Vein endothelial cell (primary cell): ENCODE measurements around the gene THNSL1. TPM values are rescaled to one million over a fixed set of nuclear protein-coding genes. Genes with fewer than 3 reads are reported as not detected.

Experiments
- total RNA-seq: library from RNA; depleted of rRNA; stranded (reverse); fragments of >200 nt; gene quantifications from 2 replicates; pipeline ENCODE4 v1.2.3, GENCODE V29; 2012

The THNSL1 gene, protein sequence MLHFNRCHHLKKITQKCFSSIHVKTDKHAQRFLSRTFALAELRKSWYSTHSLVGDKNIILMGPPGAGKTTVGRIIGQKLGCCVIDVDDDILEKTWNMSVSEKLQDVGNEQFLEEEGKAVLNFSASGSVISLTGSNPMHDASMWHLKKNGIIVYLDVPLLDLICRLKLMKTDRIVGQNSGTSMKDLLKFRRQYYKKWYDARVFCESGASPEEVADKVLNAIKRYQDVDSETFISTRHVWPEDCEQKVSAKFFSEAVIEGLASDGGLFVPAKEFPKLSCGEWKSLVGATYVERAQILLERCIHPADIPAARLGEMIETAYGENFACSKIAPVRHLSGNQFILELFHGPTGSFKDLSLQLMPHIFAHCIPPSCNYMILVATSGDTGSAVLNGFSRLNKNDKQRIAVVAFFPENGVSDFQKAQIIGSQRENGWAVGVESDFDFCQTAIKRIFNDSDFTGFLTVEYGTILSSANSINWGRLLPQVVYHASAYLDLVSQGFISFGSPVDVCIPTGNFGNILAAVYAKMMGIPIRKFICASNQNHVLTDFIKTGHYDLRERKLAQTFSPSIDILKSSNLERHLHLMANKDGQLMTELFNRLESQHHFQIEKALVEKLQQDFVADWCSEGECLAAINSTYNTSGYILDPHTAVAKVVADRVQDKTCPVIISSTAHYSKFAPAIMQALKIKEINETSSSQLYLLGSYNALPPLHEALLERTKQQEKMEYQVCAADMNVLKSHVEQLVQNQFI
- total RNA-seq = 2.0 and 2.5 TPM in 2 replicates

DNA sequence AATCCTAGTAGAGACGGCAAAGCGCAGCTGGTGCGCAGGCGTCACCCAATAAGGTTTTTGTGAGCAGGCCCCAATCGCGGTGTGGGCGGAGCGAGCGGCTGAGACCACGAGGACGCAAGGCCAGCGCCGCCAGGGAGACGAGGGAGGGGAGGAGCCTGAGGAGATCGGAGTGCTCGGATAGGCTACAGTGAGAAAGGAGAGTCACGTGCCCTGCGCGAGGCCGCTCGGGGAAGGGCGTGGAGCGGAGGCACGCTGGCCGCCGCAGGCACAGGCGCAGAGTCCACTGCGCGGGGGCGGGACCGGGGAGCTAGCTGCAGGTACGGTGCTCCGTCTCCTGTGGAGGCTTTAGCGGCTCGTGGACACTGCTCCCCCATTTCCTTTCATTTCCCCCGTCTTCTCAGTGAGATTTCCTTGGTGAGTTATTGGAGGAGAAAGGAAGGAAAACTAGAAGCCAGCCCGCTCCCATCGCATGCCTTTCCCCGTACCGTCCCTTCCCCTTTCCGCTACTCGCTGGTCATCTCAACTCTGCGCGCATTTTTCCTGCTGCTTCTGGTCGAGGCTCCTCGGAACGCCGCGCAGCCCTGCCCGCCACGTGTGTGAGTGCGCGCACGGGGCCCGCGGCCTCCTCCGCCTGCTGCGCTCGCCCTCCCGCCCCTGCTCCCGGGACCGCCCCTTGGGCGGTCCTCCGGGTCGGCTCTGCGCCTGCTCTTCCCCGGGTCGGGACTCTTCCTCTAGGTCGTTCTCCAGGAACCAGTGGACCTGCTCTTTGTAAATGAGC is at the start of gene THNSL1:
Gene THNSL1 (plus strand): TSS at position 237 of the 778 bp plus-strand sequence. CDS start 6,612 bp downstream, outside the sequence.

GRCh38 chr10:25015828-25016375 is 510 bp upstream of the THNSL1 start, which contains the start of gene ENKUR:
Gene ENKUR, minus strand, starts transcription at chr10:25016158. Its CDS starts 222 bp downstream, at chr10:25015936.

Other genes starting within 250 kb of the THNSL1 start
- gene PRTFDC1, start 64.0 kb upstream of the THNSL1 start, total RNA-seq = 7.8 and 10.9 TPM in 2 replicates
- 0.19 and 0.33 TPM in 2 replicates for gene ENKUR, start 454 bp upstream of the THNSL1 start, total RNA-seq
- not detected in 2 replicates for gene GPR158, start 158.4 kb downstream of the THNSL1 start, total RNA-seq